Stimulated activated CD8-positive, alpha-beta memory T cell treated with anti-CD3 and anti-CD28 coated beads, Interleukin-15, amount 100 ng/mL, for 1 hour (primary cell): ENCODE results near the gene ZFYVE19.
A peak's percentile ranks its signal among the peaks of the same experiment; 100 is the strongest.

Experiments
- DNase-seq: peaks from one replicate; pipeline ENCODE4 v3.0.0-alpha.2; 2020; ENCODE audit warnings: low read depth

ZFYVE19 gene

DNA sequence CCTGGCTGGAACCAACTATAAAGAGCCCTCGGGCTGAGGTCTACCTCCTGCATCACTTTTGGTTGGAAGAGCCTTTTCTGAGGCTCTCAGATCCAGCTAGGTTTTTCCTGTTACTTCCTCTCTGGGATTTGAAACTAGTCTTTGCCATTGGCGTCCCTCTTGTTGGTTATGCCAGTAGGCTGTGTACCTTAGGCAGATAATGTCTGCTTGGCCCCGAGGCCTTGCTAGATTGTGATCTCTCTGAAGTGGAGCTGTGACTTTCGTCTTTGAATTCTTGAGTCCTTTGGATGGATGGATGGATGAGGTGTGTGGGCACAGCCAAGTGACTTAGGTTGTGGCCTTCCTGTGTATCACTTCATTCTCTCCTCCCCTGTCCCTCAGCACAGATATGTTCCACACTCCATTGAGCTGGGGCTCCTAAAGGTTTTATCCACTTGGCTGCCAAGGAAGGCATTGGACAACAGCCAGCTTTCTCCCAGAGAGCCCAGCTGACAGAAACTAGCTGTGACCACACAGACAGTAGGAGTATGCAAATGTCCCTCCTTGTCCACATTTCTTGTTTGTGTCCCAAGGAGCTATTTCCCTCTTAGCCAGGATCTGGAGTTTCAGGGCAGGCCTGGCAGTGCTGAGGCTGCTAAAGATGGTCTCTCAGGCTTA, 8.3 kb downstream of the ZFYVE19 start:
- DNase-seq, result no peak

DNA sequence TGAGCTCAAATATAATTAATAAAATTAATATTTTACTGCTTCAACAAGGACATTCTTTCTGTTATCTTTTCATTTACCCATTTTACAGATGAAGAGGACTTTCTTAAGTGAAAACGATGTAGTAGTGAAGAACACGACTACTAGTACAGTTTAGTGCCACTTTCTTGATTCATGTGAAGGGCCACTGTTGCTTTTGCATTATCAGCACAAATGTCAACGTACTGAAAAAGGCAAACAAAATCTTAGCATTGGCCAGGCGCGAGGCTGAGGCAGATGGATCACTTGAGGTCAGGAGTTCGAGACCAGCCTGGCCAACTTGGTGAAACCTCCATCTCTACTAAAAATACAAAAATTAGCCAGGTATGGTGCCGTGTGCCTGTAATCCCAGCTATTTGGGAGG, 12.2 kb downstream of the ZFYVE19 start:
- no peak for DNase-seq

DNA sequence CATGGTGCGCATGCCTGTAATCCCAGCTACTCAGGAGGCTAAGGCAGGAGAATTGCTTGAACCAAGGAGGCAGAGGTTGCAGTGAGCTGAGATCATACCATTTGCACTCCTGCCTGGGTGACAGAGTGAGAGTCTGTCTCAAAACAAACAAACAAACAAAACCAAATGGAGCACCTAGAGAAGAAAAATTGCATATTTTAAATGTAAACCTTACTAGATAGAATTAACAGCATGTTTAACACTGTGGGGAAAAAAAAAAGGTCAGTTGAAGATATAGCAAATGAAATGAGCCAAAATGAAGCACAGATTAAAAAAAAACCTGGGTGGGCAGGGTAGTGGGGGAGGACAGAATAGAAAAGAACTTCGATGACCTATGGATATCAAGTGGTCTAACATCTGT, 14.3 kb downstream of the ZFYVE19 start:
- no peak for DNase-seq

DNA sequence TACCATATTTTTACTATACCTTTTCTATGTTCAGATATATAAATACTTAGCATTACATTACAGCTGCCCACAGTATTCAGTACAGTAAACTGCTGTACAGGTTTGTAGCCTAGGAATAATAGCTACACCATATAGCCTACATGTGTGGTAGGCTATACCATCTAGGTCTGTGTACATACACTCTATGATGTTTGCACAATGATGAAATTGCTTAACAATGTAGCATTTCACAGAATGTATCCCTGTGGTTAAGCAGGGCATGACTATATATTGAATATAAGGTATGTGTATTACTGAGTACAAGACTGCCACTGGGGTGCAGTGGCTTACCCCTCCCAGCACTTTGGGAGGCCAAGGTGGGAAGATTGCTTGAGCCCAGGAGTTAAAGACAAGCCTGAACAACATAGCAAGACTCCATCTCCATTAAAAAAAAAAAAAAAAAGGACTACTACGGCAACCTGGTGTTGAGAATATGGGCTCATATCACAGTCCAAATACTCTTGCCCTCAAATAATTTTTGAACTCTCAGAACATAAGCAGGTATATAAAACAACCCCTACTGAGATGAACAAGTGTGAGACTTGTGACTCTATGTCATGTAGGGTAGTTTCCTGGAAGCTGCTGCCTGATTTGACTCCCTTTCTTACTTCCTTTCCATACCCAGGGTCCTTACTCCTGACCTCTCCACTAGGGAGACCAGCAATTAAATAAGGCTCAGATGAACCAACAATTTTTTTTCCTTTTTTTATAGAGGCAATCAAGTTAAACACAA, 16.9 kb downstream of the ZFYVE19 start:
- DNase-seq, result no peak

DNA sequence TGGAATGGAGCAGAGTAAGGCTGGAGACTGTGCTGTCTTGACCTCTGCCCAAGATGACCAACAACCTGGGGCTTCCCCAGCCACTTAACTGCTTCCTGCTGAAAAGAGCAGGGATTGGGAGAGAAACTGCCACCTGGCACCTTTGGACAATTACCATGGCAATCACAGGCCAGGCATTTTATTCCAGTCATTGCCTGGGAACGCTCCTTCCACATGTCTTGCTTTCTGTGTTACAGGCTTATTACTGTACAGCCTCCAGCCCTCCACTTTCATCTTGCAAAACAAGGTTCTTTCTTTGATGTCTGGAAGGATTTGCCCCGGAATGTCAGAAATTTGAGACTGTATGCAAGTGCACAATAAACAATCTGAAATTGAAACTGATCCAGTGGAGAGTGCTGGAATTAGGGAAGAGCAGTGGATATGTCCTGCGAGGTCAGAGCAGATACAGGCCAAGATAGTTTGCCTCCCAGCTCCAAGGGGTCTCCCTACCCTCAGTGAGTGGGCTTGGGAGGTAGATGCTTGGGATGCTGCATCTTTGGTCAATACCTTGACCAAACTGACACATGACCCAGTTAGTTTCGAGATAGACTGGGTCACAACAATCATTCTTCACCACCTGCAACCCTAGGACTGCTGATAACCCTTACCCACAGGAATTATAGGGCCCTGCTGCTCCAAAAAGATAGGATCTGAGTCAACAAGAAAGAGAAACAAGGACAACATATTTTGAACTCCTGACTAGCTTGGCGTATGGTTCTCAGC, 19.0 kb downstream of the ZFYVE19 start:
- no peak for DNase-seq

DNA sequence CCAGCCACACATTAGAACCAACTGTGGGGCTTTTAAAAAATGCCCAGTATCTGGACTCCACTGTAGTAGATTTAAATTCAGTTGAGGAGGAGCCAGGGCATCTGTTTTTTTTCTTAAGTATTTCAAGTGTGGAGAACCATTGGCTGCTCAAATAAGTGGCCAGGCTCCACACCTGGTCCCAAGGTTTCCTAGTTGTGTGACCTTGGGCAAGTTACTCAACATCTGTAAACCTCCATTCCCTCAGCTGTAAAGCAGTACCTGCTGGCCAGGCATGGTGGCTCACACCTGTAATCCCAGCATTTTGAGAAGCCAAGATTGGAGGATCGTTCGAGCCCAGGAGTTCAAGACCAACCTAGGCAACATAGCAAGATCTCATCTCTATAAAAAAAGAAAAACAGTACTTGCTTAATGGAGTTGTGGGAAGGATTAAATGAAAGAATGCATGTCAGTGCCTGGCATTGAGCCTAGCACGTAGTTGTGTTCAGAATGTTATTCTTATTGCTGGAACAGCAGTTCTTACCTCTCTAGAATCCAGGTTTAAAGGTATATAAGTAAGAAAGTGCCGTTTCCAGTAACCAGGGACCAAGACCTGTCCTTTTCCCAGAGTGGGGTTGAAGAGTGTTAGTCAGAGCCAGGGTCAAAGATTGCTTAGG, 19.7 kb downstream of the ZFYVE19 start:
- DNase-seq, result no peak

DNA sequence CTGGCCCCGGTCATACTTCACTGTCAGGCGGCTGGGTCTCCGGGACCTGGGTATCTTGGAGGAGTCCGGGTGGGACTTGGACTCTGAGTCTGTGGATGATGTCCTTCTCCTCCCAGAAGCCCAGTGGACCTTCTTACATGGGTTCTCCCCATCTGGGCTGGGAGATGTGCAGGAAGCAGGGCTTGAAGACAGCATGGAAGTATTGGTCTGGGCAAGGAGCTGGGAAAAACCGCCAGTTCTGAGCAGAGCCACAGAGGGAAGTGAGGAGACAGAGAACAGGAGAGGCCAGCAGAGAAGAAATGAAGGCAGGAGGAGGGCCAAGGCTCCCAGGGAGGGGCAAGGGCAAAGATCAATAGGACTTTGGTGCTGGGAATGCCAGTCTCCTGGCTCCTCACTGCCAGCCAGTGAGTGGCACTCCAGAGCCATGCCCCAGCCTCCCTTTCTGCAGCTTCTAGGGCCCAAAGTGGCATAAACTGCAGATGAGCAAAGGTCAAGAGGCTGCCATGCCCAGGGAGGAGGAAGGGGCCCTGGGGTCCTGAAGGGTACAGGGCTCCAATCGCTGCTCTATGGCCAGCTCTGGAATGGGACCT, 21.7 kb downstream of the ZFYVE19 start, which contains the start of gene PPP1R14D:
Gene PPP1R14D, minus strand, starts transcription at position 262 of the 590 bp plus-strand sequence. Its CDS starts 67 bp downstream, at position 195.
- no peak for DNase-seq

DNA sequence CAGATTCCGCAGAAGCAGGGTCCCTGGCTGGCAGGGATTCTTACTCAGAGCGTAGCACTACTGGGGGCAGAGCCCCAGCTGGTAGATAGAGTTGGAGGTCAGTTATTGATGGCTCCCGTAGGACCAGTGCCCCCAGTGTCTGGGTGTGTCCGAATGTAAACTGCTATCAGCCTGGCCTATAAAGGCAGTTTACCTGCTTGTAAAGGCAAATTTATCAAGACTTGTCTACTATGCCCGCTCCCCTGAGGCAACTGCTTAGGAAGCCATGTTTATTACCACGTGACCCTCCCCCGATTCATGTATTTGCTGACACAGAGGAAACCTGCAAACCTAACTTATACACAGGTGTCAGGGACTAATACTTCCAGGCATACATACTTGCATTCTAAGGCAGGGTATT, 22.2 kb downstream of the ZFYVE19 start:
- DNase-seq, result no peak

DNA sequence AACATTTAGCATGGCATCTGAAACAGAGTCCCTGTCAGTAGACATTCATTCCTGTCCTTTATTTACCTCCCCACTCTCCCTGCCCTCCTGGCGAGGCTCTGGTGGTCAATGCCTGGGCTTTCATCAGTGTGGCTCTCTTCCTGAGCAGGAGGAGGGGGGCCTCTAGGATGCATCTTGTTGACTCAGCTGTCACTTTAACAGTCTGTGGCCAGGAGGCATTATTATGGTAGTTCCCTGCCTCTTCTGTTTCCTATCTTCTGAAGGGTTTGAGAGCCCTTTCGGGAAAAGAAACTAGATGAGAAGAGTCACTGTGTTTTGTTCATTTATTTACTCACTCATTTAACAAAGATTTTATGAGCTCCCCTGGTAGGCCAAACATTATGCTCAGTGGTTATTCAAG, 24.0 kb downstream of the ZFYVE19 start:
- DNase-seq, result no peak

DNA sequence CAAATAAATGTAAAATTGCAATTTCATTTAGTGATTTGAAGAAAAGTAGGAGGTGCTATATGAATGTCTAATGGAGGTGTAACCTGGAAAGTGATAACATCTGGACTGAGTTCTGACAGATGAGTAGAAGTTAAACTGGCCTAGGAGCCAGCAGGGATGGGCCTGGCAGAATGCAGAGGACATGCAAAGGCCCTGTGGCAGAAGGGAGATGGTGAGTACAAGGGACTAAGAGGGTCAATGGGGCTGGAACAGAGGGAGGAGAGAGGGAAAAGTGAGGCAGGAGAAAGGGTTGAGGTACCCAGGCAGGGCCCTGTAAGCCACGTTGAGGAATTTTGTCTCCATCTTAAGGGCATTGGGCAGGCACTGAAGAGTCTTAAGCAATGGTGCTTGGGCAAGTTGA, 25.0 kb downstream of the ZFYVE19 start:
- no peak for DNase-seq

DNA sequence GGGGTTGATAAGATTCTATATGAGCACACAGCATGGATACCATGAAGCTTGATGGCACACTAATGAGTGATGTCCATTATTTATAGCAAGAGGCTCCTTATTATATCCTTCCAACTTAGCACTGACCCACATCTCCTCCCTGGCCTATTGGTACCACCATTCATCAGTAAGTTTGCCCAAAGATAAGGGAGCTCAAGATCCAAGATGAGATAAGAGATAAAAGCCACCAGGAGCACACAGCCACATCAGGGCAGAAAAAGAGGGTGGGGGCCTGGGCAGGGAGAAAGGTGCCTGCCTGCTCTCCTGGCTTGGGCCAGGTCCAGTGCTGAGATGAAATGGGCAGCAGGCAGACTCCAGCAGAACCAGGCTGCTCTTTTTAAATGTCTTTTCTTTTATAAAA, 26.0 kb downstream of the ZFYVE19 start:
- no peak for DNase-seq

DNA sequence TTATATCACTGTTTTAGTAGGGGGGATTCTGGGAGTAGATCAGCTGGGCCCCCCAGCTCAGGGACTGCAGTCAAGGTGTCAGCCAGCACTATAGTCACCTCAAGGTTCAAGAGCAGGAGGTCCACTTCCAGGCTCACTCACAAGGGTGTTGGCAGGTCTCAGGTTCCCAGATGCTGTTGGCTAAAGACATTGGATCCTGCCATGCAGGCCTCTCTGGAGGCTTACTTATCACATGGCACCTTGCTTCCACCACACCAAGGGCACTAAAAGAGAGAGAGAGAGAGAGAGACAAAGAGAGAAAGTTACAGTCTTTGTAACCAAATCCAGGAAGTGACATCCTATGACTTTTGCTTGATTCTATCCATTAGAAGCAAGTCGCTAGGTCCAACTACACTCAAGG, 29.1 kb downstream of the ZFYVE19 start:
- DNase-seq, result no peak

DNA sequence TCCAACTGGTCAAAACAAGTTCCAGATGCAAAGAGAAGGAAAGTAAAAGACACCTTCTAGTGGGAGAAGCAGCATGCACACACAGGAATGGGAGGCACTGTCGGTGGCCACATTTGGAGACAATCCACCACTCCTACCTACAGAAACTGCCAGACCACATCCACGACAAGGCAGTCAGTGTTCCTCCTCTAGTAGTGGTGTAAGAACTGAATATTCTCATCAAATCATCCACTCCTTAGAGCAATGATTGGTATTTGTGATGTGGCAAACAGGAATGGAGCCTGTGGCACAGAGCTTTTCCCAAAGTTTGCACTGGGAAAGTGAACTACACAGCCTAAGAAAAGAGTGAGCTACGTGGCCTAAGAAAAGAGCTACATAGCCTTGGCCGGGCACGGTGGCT, 31.9 kb downstream of the ZFYVE19 start:
- DNase-seq, result no peak

DNA sequence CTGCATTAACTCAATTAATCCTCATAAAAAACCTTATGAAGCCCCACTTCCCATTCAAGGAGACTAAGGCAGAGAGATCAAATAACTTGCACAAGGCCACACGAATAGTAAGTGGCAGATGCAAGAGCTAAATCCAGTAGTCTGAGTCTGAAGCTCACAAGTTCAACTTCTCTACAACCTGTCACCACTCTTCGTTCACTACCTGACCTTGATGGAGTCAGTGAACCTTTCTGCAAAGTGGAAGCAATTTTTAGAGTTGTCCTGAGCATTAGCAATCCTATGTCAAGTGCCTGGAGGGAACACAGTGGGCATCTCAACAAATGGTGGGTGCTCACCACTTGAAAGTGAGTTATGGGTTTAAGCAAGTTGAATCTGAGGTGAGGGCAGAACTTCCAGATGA, 34.9 kb downstream of the ZFYVE19 start:
- no peak for DNase-seq

DNA sequence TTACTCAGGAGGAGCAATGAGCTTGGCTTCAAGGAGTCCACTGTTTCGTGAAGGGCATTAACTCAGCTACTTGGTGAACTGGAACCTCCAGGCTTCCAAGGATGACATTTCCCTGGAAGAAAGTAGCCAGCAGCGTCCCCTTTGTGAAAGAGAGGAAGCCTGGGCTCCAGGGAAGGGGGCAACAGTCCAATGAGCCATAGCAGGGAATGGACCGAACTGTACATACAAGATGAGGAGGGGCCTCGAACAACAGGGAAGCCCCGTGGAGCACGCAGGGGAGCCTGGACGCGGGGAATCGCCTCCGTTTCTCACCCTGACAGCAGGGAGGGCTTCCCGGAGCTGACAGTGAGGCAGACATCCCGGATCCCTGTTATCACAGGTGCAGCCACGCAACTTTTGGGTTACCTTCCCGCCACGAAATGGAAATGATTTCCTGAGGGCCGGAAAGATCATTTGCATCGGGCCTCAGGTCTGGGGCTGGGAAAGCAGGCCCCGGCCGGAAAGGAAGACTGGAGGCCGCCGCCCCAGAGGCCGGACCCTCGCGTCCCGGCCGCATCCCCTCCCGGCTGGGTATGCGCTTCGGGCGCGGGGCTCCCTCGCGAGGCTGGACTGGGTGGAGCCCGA, 36.5 kb downstream of the ZFYVE19 start:
- no peak for DNase-seq

DNA sequence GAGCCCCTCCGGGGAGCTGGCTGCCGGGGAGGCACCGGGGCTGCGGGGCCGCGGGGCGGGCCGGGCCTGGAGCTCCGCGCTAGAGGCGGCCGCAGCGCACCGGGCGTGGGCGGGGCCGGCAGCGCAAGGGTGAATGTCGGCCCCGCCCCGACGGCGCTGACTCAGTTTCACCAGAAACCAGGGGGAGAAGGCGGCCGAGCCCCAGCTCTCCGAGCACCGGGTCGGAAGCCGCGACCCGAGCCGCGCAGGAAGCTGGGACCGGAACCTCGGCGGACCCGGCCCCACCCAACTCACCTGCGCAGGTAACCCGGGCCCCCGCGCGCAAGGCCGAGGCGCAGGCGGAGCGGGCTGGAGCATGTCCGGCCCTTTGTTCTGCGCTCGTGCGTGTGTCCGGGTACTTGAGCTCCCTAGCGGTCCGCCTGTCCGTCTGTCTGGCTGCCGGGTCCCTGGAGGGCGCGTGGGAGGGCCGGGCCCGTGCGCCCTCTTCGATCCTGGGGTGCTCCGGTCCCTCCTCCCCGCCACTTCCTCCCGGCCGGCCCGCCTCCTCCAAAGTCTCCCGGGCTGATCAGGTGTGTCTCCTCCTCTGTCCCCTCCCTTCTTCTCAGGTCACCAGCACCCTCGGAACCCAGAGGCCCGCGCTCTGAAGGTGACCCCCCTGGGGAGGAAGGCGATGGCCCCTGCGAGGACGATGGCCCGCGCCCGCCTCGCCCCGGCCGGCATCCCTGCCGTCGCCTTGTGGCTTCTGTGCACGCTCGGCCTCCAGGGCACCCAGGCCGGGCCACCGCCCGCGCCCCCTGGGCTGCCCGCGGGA, 37.2 kb downstream of the ZFYVE19 start, which contains the start of gene SPINT1:
Gene SPINT1, plus strand, starts transcription at position 164 of the 811 bp plus-strand sequence. Its CDS starts 507 bp downstream, at position 671.
- DNase-seq, result peak; percentile 8

DNA sequence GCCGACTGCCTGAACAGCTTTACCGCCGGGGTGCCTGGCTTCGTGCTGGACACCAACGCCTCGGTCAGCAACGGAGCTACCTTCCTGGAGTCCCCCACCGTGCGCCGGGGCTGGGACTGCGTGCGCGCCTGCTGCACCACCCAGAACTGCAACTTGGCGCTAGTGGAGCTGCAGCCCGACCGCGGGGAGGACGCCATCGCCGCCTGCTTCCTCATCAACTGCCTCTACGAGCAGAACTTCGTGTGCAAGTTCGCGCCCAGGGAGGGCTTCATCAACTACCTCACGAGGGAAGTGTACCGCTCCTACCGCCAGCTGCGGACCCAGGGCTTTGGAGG, 37.8 kb downstream of the ZFYVE19 start:
- DNase-seq, result no peak

DNA sequence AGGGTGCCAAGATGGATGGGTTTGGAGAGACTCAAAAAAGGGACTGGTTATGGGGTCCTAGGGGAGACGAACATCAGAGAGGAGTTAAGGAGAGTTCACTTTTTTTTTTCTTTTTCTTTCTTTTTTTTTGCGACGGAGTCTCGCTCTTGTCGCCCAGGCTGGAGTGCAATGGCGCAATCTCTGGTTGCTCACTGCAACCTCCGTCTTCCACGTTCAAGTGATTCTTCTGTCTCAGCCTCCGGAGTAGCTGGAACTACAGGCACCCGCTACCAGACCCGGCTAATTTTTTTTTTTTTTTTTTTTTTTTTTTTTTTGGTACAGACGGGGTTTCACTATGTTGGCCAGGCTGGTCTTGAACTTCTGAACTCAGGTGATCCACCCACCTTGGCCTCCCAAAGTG, 38.1 kb downstream of the ZFYVE19 start:
- no peak for DNase-seq

DNA sequence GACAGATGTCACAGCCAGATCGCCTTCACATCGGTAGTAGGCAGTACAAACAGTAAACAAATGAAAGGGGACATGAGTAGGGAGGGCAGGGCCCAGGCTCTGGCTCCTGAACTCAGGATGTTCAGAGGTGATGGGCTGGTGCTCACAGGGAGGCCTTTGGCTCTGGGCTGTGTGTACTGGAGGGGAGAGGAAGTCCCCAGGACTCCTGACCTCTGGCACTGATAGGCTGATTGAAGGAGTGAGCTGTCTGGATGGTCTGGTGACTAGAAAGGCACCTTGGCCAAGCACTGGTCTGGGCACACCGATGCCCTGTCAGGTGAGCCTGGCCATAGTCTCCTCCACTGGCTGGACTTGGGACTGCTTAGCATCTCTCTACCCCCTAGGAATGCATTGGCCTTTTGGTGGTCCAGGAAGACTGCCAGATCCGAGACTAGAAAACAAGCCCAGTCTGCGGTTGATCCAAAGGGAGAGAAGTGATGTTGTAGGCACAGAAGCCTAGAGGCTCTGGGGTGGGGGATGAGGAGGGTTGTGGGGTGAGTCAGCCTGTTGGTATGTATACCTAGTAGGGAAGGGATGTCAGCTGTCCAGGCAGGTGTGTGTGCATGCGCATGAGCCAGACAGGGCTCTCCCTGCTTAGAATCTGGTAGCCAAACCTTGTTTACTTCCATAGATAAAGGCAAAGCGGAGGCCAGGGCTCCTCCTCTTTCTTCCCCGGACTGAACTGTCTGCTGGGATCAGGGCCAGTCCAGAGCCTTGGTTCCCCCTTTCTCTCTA, 38.8 kb downstream of the ZFYVE19 start:
- no peak for DNase-seq

DNA sequence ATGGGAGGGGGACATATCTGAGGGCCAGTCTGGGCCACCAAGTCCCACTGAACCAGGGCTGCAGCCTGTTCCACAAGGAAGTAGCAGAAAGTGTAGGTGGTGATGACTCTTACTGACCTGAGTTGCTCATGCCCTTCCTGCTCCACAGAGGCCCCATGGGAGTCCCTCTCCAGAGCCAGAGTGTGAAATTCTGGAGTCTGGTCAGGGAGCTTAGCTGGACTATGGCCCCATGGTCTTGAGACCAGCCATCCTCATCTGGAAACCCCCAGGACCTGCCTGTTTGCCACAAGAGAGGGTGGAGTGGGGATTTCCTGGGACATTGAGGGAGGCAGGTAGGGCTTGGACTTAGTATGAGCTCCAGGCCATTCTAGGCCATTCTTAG, 39.9 kb downstream of the ZFYVE19 start:
- no peak for DNase-seq
